Testis (tissue), 2 donors: ENCODE measurements around the gene MCM5.

Experiments
- CTCF ChIP-seq, 3 experiments: fragments of 450-650 bp in 2 of 3; fragments of 200-600 bp in 1 of 3; sonication (generic) in 1 of 3; IDR thresholded peaks; one replicate each; pipeline ENCODE4 v1.5.1; 2016 to 2019; ENCODE audit warnings: antibody characterized with exemption in 3 of 3, mild to moderate bottlenecking in 2 of 3, moderate library complexity in 1 of 3
- POLR2A ChIP-seq: fragments of 450-650 bp; IDR thresholded peaks from one replicate; pipeline ENCODE4 v1.6.1; 2017; ENCODE audit warnings: antibody characterized with exemption, mild to moderate bottlenecking, moderate library complexity

GRCh38 chr22:35394011-35394312, 6.0 kb upstream of the MCM5 start:
- TF ChIP-seq POLR2A, result no peak
- TF ChIP-seq CTCF (IDR thresholded peaks at IDR 0.05), result no peak
